ENCODE results near the gene OLFML1.
"Not testable (repeated sequence)": the region's sequence is repeated elsewhere in the genome, so short reads cannot be mapped to it uniquely, and the experiment has no call there.

Gene OLFML1

DNA sequence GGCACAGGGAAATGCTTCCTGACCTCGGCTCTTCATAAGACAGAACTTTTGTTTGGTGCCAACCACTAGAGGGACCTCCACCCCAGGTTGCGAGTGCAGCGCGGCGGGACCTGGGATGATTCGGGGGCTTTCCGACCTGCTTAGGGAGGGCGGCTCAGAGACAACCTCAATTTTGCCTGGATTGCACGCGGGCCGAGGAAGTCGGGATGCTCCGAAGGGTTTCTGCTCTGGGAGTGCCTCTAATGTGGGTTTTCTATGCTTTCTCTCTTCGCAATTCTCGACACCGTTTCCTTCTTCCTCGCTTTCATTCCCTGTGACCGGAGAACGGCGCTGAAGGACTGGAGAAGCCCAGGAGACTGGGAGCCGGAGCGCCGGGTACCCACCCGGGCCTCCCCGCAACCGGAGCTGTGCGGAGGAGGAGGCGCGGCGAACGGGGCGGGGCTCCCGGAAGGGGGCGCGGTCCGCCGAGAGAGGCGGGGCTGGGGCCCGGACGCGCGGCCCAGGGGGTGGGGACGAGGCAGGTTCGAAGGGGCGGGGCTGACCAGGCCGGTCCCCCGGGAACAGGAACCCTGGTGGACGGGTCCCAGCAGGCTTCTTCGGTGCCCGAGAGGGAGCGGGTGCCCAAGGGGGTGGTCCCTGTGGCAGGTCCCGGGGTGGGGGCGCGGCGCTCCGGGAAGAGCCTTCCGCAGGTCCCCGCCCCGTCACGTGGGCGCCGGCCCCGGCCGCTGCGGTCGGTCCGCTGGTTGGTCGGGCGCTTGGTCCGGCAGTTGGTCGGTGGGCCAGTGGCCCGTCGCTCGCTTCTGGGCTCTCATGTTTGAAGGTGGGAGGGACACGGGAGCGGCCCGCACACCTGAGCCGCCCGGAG lies 28.2 kb downstream of the OLFML1 start, which contains the start of gene PPFIBP2:
PPFIBP2 (plus strand) TSS at position 766 of the 865 bp plus-strand sequence. CDS start 35,477 bp downstream, outside the sequence.
- DNase-seq = peak; percentile 86

DNA sequence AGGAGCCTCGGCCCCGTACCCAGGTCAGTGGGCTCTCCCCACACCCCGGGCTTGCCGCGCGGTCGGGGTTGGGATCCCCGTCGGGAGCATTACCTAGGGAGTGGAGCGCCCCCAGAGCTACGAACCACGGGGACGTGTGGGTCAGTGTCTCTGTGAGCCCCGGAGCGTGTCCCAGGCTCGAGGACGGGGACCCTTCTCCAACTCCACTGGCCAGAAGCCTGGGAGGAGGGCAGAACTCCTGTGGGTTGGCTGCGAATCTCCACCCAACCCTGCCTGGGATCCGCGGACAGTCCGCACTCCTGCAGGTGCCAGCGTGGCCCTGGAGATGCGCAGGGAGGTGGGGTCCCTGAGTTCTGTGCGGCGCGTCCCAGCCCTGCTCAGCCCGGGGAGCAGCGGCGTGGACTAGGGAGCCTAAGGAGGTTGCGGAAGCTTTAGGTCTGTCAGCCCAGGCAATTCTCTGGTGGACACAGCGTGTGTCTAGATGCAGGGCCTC lies 28.8 kb downstream of the OLFML1 start:
- DNase-seq = peak; percentile 45

DNA sequence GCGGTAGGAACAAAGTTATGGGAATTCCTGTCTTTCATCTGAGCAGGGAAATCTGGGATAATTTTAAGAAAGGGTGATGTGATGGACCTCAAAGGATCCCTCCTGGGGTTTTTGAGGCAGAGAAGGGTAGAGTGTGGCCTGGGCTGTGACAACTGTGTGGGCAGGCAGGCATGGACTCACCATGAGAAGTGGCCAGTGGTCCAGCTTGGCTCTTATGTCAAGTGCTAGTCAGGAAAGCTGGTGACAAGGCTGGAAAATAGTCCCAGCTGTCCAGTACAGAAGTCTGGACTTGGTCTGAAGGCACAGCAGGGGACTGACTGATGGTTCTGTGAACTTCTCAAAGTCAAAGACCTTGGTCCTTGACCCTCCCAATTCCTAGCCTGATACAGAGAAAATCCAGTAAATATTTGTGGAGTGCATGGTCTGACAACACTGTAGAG lies 30.2 kb downstream of the OLFML1 start:
- DNase-seq = no peak

DNA sequence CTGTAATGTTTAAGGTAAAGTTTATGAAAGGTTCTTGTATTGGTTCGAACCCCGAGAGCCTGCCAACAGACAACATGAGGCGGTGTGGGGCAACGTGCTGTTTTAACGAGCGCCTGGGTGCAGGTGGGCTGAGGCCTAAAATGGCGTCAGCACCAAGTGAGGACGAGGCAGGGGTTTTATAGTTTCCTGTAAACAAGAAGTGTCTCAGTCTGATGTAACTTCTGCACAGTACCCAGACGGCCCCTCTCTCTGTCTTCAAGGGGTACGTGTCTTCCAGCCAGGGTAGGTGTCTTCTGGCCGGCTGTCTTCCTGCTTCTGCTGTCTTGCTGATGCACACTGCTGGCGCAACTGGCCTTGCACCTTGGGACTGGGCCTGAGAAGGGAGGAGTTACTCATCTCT lies 31.2 kb downstream of the OLFML1 start:
- no peak for DNase-seq

DNA sequence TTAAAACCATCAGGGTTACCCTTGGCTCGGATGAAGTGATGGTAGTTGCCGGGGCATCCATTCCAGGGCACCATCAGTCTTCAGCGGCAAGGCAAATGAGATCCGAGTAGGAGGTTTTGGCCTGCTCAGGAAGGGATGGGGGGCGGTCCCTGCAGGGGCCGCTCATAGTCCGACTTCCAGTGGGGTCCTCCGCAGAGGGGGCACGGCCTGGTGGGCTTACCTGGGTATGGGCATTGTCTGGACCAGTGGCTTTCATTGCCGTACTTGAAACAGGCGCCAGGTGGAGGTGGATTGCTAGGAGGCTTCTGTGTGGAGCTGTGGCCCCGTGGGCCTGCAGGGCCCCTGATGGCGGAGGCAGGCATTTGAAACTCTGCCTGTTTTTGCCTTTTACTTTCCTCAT lies 32.4 kb downstream of the OLFML1 start:
- not testable (repeated sequence) for DNase-seq

DNA sequence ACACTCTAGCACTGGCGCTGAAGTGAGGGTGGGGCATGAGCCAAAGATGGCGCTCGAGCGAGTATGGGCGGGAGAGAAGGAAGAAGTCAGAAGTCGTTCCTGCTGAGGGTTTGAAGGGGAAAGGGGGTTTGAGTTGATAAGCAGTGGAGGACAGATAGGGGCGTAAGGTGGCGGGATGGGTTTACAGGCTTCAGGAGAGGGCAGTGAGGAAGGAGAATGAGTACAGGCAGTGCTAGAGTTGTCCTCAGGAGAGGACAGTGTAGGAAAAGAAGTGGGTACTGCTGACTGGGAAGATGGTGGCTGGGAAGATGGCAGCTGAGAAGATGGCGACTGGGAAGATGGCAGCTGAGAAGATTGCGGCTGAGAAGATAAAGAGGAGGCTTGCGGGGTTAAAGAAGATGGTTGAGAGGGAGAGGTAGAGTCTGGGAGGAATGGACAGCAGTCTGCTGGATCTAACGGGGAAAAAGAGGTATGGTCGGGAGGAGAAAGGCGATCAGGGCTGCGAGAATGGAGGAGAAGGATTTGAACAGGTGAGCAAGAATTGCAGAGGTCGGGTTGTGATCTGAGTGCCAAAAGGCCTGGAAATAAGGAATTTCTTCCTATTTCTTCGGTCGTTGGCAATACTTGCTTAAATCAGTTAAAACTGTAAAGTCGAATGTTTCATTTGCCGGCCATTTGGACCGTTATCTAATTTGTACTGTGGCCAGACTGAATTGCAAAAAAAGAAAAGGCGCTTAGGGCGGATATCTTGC lies 33.7 kb downstream of the OLFML1 start:
- DNase-seq = no peak

DNA sequence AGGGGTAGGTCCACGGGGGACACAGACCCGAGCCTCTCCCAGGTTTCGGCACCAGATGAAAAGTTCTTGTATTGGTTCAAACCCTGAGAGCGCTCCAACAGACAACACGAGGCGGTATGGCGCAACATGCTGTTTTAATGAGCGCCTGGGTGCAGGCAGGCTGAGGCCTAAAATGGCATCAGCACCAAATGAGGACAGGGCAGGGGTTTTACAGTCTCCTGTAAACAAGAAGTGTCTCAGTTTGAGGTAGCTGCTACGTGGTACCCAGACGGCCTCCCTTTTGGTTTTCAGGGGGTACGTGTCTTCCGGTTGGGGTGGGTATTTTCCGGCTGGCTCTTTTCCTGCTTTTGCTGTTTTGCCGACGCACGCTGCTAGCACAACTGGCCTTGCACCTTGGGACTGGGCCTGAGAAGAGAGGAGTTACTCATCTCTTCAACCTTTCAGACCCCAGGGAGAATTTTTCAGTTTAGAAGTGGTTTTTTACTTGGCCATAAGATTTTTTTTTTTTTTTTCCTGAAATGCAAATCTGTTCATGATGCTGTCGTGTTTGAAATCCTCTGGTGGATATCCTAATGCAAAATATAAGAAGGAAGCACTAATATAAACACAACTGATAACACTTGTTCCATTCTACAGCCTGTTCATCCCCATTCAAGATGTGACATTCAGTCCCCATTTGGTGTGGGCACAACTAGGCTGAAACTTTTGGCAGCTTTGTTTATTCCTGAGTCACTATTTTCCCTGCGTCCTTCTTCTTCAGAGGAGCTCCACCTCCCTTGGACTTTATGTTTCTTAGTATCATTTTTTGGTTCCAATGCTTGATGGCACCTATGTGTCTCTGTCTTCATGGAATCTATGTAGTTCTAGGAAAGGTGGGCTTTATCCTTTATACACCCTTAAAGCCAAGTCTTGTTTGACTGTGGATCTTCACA lies 35.0 kb downstream of the OLFML1 start:
- DNase-seq = no peak

DNA sequence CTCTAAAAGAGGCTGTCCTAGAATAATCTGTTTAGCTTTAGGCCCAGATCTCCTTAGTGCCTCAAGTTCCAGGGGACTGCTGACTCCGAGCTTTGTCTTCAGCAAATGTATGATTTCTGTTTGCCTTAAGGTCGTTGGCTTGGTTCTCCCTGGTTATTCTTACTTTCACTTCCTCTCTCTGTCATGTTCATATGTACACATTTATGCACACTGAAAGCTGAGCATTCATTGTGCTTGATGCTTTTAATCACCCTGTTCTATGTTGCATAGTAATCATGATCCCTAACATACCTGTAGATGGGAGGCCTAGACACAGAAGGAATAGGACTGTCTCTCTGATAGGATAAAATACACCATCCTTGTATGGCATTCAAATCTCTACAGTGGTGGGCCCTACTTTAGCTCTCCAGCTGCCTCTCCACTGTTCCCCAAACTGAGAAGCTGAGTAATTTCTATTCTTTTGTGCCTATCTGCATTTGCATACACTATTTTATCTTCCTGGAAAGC lies 35.7 kb downstream of the OLFML1 start:
- no peak for DNase-seq

DNA sequence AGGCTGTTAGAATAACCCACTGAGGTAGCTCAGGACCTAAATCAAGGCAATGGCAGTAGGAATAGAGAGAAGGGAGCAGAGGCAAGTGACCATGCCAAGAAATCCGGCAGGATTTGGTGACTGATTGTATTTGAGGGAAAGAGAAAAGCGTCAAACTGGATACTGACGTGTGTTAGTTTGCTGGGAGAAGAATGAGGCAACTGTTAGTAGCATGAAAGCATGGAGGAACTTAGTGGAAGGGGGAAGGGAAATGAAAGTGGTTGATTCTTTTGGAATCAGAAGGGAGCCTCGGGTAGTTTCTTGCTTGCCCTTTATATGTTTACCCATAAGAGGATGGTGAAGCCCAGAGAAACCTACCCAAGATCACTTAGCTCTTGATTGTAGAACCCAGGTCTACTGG lies 36.8 kb downstream of the OLFML1 start:
- DNase-seq = no peak

DNA sequence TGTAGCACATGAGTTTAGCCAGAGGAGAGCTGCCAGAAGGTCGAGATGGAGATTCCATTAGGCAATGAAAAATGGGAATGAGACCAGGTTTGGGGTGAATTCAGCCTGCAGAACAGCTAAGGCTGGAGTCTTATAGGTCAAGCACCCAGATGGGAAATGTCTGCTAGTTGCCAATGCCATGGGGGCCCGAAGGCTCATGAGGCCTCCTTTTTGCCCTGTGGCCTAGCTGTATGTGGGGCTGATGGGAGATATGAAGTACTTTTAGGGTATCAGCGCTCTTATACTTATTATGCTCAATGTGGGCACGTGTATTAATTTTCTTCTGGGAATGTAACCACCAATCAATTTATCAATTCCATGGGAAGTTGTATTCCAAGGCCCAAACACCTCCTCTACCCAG lies 37.2 kb downstream of the OLFML1 start:
- DNase-seq = no peak

DNA sequence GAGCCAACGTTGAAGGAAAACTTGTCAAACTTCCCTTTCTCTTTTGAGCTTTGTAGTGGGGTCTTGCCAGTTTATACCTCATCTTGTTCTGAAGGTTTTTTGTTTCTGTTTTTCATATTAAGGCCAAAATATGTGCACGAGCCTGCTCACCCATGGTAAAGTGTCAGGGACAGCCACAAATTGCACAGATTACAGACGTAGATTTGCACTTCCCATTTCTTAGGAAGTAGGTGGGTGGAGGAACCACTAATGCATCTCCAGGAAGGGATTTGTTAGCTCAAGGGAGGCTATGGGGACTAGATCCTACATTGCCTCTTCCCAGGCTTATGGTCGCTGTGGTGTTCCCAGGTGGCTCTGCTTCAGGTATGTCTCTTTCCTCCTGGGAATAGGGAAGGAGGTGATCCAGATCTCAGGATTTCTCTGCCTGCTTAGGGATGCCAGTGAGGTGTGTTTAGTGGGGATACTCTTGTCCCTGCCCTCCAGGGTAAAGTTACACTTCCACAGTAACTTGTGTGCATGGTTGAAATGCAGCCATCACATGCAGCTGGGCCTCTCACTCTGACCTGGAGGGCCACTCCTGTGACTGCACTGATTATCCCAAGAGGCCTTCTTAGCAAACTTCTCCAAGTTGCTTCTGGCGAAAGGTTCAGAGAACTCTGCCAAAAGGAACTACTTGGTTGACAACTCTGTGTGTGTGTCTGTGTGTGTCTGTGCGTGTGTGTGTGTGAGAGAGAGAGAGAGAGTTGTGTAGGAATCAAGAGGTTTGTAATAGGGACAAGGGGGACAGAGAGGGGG lies 38.3 kb downstream of the OLFML1 start:
- DNase-seq = no peak

DNA sequence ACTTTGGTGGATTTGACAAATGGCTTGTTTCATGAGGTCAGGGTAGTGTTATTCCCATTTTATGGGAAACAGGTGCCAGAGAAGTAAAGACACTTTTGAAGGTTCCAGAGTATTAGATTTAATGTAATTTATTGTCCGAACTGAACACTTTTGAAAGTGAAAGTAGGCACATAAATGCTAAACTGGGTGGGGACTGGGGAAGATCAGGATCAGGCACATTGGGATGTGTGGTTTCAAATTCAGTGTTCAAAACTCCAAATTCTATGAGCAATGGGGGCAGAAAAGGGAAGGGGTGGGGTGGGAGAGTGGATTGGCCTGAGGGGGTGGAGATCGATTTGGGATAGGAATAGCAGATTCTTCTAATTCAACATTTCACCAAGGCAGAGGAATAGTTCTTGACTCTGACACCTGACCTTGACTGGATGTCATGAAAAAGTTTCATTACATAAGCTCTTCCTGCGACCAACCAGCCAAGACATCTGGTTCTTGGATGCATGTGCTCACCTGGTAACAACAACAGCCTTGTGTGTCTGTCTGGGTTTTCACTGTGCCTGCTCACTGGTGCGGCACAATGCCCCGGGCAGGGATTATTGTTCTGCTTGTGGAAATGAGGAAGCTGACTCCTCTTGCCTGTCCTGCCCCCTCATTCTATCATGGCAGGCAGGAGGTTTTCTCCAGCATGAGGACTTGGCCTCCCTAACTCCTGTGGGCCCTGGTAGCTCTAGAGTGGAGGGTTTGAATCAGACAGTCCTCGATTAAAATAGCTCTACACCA lies 39.3 kb downstream of the OLFML1 start:
- no peak for DNase-seq

DNA sequence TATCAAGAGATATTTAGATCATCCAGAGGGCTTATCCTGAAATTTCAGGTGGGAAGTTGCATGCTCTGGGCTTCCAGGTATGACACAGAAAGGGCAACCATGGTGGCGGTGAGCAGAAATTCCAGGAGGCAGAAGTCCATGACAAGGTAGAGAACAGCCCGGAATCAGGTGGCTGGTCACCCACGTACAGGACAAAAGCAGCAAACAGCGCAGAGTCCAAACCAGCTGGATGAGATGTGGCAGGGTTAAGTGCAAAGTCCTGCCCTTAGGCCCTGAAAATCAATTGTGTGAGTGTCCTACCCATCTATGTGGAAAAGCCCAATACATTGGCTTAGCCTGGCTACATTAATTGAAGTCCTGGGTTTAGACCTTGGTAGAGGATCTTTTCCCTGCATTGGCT lies 40.1 kb downstream of the OLFML1 start:
- no peak for DNase-seq

DNA sequence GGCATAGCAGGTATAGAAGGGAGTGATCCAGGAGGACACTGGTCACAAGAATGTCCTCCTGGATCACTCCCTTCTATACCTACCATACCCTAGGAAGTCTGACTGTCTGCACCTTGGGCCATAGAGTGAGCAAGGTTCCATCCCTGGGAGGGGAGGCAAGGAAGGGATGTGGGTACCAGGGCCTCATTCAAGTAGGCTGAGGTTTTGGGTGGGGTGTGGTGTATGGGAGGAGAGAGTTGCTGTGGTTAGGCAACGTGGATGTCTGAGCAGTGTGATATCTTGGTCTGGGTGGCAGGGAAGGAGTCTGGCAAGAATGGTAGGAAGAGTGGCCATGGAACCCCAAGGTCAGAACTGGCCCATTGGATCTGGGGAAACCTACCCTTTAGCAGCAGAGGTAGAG lies 41.7 kb downstream of the OLFML1 start:
- peak; percentile 47 for DNase-seq

DNA sequence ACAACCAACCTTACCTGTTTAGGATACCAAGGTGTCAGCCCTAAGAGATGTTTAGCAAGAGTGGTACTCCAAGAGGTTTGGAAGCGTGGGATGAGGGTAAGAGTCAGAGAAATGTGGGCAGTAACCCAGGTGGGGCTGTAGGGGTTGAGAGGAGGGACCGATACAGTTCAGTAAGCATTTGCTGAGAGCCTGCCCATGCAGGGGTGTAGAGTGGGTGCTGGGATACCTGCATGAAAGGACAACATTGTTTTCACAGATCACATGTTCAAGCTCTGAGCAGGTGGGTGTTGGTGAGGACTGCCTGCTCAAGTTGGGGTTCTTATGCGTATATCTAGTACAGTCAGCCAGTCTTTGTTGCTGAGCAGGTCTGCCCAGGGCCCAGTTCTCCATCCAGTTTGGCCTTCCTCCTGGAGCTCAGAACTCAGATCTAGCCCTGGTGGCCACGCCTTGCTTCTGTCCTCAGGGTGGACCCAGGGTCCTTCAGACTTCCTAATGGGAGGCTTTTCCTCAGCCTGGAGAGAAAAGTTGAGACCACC lies 43.3 kb downstream of the OLFML1 start:
- DNase-seq = no peak

DNA sequence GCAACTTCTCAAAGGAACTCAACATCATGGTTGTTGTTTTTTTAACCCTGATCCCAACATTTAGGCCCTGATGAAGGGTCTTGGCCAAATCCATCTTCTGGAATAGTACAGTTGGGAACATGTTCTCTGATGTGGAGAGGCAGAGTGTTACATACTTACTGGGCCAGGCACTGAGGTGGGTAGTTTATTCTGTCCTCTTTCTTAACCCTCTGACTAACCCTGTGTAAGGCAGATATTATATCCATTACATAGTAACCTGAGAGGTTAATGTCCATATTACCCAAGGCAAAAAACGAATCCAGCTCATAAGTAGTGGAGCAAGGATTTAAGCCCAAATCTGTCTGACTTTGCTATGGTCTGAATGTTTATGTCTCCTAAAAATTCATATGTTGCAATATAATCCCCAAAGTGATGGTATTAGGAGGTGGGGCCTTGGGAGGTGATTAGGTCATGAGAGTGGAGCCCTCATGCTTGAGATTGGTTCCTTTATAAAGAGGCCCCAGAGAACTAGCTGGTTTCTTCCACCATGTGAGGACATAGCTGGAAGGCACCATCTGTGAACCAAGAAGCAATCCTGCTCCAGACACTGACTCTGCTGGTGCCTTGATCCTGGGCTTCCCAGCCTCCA lies 44.8 kb downstream of the OLFML1 start:
- no peak for DNase-seq

DNA sequence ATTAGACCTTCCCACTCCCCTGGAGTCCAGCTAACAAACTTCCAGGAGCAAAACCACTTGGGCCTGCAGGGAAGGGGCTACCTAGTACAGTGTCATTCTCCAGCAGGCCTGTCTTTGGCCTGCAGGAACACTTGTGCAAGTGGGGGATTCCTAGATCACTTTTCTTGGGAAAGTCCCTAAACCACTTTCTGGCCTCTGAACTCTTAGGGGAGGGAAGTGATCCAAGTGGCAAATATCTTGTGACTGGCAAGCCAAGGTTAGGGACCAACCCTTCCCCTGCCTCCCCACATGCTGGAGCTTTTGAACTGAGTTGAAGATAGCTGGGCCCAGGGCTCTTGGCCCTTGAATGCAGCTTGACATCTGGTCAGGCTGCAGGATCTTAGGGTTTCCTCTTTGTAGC lies 45.7 kb downstream of the OLFML1 start:
- no peak for DNase-seq

DNA sequence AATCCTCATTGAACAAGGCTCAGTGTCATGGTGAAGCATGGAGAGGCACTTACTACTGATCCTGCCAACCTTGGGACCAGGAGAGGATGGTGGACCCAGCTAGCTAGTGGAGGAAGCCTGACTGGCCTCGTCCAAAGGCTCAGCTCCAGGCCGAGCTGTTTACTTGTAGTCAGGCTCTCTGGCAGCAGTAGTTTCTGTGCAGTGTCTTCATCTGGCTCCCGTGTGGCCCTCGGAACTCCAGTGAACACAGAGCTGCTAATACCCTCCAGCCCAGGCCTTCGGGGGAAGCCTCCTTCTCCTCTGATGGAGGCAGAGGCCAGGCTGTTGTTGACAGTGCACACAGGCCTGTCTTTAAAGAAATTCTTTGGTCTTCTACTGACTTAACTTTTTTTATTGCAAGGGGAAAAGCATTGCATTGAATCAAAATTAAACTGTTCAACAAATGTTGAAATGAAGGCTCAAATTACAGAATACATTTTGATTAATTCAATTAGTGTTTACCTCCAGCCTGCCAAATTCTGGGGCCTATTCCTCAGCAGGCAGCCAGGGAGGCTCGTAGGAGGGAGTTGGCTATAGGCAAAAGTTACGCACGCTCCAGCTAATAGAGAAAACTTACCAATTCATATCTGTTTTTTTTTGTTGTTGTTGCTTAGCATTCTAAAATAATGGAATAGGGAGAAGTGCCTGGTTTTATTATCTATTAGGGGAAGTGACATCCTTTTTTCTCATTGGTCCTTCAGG lies 47.3 kb downstream of the OLFML1 start:
- no peak for DNase-seq
